SW480 (cell line): Measurements from ENCODE around the gene ZNF141.

Source experiments
- DNase-seq: peaks from one replicate; pipeline ENCODE4 v3.0.0-alpha.2; 2016; ENCODE audit warnings: low spot score

Gene ZNF141

GRCh38 chr4:385934-386707 is 48.5 kb downstream of the ZNF141 start:
- DNase-seq, result no peak

GRCh38 chr4:386708-387105 is 49.1 kb downstream of the ZNF141 start:
- DNase-seq, result no peak

- no peak for DNase-seq
These were observed 66.4 kb downstream of the ZNF141 start for GRCh38 chr4:404006-404405.

- DNase-seq, result peak; percentile 28
These were observed 70.7 kb downstream of the ZNF141 start for GRCh38 chr4:408321-408720.

GRCh38 chr4:422587-422986 is 85.0 kb downstream of the ZNF141 start:
- DNase-seq, result no peak
